HuH-7.5 (cell line): ENCODE measurements around the gene GSG1L.
A peak's percentile ranks its signal among the peaks of the same experiment; 100 is the strongest.
"Not testable (repeated sequence)": the region's sequence is repeated elsewhere in the genome, so short reads cannot be mapped to it uniquely, and the experiment has no call there.

Experiments used
- DNase-seq: peaks from one replicate; pipeline ENCODE4 v3.0.0; 2011; ENCODE audit warnings: low spot score

GSG1L gene

DNA sequence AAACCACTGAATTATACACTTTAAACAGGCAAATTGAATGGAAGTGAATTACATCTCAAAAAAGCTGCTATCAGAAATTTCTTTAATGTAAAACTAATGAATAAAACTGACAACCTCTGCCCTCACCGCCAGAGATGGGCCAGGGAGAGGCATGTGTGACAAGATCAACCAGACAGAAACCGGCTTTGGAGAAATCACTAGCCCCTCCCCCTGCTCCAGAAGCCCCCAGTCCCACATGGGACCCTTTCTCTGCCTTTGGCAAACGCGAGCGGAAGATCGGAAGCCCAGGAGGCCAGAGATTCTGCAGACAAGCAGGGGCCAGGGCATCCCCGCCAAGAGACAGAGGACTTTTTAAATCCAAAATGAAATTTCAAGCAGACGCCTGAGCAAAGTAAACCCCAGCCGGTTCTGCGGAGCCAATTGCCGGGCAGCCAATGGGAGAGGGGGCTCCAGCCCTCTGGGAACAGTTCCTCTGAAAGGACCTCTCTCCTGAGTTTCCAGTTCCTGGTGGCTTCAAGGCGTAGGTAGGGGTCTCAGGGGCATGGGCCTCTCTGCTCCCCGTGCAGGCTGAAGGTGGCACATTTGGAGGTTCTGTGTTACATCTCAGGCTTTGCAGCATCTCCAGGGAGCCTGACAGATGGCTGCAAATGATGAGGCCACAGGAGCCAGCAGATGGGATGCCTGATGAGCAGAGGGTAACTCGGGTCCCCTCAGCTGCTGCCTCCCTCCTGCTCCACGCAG lies 118.1 kb downstream of the GSG1L start:
- no peak for DNase-seq

DNA sequence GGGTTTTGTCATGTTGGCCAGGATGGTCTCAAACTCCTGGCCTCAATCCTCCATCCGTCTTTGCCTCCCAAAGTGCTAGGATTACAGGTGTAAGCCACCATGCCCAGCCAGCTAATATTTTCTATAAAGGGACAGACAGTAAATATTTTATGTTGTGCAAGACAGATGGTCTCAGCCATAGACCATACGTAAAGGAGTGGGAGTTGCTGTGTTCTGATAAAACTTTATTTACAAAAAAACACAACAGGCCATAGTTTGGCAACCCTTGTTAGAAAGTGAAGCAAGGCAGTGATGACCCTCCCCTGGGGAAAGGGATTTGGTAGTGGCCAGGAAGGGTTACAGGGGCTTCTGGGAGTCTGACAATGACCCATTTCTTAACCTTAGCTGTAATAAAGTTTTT lies 119.7 kb downstream of the GSG1L start:
- DNase-seq = no peak

- not testable (repeated sequence) for DNase-seq
Measured at GRCh38 chr16:27942071-27942470, 121.4 kb downstream of the GSG1L start.

GRCh38 chr16:27935076-27935475 lies 128.4 kb downstream of the GSG1L start:
- DNase-seq = no peak

GRCh38 chr16:27932542-27933135 lies 130.9 kb downstream of the GSG1L start:
- no peak for DNase-seq

DNA sequence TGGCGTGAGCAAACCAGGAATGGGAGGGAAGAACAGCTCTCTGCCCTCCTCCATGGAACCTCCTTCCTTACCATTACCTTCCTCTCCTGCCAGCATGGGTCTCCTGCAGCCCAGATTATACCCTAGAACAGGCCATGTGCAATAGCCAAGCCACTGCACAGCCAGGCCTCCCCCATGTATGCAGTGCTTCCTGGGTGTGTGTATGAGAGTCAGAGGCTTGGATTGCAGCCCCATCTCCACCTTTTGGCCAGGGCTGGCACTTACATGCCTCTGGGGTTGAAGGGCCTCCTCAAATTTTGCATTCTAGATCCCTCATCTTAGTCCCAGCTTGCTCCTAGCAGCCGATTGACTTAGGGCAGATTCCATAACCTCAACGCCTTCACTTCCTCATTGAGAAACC lies 133.7 kb downstream of the GSG1L start:
- no peak for DNase-seq

GRCh38 chr16:27928542-27928941 lies 135.0 kb downstream of the GSG1L start:
- DNase-seq = no peak

- DNase-seq = no peak
Measured at GRCh38 chr16:27927266-27927901, 136.1 kb downstream of the GSG1L start.

DNA sequence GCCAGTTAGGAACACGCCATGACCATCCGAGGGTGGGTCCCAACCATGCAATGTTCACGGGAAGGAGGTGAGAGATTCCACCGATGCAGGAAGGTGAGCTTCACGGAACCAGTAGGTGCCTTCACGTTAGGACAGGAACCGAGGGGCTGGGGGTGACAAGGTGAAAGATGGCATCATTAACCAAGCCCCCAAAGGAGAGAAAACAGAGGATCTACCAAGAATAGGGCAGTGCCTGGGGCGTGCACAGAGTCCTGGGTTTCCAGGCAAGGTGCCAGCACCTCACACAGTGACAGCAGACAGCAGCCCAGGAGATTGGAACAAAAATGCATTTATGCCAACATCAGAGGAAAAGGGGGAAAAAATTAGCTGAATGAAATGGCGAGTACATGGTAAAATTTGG lies 137.9 kb downstream of the GSG1L start:
- no peak for DNase-seq

DNA sequence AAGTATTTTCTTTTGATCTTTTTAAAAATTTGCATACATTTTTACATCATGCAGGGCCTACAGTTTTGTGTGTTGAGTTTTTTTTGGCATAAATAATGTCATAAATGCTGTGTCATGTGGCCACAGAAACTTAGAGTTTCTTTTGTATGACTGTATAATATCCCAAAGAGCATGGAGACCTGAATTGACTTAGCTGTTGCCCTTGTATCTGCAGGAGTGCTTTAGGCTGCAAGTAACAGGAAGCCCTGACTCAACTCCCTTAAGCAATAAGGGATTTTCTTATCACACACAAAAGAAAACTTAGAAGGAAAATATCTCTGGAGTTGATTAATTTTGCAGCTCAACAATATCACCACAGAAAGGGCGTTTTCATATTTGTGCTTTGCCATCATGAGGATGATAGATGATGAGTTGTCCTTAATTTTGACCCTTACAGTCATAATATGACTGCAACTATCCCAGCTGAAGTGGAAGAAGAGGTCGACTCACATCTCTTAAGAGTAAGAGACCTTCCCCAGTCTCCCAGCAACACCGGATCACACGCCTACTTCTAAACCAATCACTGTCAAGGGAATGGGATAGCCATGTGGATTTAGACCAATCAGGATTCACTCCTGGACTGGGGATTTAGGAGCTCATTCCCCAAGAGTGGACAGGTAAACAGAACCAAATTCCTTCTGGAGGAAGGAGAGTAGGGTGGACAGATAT lies 138.9 kb downstream of the GSG1L start:
- DNase-seq = no peak

DNA sequence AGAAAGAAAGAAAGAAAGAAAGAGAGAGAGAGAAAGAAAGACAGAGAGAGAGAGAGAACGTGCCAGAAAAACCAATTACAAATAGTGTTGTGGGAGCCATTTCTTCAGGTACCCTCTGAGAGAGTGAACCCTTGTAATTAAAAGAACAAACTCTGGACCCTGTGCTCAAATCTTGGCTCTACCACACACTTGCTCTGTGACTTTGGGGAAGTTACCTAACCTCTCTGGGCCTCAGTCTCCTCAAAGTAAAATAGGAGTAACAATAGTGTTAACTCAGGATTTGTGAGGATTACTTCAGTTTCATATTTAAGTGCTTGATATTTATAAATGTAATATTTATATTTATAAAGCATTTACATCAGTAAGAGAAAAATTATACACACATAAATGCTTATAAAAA lies 139.8 kb downstream of the GSG1L start:
- no peak for DNase-seq

GRCh38 chr16:27922433-27922832 lies 141.1 kb downstream of the GSG1L start:
- DNase-seq = no peak

- DNase-seq = no peak
Measured at GRCh38 chr16:27921134-27921533, 142.4 kb downstream of the GSG1L start.

DNA sequence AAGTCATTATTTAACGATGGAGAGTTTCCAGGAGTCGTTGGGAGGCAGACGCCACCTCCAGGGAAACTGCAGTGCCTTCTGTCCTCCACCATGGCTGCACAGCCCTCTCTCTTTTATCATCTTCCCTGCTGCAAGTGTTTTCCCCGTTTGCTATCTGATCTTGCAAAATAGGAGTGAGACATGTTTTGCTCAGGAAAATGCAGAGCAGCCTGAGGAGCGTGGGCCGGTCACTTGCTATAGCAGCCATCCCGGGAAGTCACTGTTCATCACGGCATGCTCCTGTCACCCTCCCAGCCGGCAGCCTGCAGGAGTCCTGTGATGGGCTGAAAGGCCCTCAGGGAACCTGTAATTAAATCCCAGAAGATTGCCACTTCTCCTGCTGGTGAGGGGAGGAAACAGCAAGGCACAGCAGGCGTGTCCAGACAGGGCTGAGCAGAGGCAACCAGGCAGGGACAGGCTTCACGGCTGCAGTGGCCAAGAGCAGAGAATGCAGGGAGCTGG lies 143.1 kb downstream of the GSG1L start:
- DNase-seq = peak; percentile 27

DNA sequence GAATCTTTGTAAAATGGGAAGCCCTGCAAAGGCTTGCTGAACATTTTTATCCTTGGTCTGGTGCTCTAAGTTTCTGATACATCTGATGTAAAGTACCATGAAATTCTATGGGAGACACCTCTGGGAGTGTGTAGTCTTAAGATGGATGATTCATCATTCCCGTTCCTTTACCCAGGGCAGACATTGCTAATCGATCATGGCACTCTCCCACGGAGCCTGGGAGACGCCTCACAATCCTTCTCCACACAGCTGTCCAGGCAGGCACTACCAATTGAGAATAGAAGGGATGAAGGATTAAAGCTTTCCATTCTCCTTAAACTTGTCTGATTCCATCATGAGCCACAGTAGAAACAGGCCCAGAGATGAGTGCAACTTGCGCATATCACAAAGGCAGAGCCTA lies 144.8 kb downstream of the GSG1L start:
- no peak for DNase-seq

- DNase-seq = no peak
Measured at GRCh38 chr16:27917949-27918348, 145.6 kb downstream of the GSG1L start.

DNA sequence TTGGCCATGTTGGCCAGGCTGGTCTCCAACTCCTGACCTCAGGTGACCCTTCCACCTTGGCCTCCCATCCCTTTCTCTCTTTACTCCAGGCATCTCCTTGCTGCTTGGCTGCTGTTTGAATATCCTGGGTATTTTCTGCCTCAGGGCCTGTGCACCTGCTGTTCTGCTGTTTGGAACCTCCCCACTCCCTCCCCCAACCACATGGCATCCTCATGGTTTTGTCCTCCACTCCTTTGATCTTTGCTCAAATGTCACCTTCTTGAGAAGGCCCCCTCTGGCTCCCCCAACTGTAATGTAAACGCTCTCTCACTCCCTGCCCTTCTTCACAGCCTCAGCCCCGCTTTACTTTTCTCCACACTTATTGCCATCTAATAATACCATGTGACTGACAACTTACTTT lies 152.0 kb downstream of the GSG1L start:
- DNase-seq = no peak

DNA sequence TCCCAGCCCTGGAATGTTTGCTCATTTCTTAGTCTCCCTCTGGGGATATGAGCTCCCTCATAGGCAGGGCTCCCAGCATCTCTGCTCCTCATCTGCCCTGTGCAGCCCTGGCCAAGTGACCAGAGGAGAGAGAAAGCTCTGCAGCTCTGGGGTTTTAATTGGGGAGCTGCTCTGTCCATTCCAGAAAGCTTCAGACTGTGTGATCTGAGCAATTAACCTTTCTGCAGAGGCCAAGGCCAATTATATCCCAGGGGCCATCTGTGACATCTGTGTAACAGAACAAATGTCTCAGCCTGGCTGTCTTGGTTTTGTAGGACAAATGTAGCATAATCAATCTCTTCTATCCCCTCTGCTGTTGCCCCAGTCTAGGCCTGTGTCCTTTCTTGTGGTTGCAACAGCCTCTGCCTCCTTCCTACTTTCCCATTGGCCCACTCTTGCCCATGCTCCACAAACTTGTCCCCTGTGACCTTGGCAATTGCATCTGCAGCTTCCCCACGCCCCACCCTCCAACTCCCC lies 156.0 kb downstream of the GSG1L start:
- DNase-seq = no peak

- DNase-seq = no peak
Measured at GRCh38 chr16:27906883-27907282, 156.6 kb downstream of the GSG1L start.

GRCh38 chr16:27903046-27903655 lies 160.4 kb downstream of the GSG1L start:
- DNase-seq = no peak

DNA sequence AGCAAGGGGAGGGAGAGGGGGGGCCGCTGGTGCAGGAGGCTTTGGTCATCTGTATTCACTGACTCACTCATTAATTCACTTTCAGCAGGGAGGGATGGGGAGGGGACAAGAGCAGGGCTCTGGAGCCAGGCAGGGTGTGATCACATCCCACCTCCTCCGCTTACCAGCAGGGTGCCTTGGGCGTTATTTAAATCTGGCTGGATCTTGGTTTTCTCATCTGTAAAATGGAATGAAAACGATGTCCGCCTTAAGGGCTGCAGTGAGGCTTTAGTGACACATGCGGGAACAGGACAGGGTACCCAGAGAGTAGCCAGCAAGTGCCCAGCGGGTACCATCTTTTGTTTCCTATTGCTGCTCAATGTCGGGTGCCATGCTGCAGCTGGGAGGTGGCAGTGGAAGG lies 161.0 kb downstream of the GSG1L start:
- DNase-seq = no peak

- DNase-seq = no peak
Measured at GRCh38 chr16:27901956-27902355, 161.6 kb downstream of the GSG1L start.
